Retinal pigment epithelial cell (primary cell): Measurements from ENCODE around the gene LRFN2.

ENCODE experiments used
- DNase-seq: peaks from one replicate; pipeline ENCODE4 v3.0.0-alpha.2; 2010; ENCODE audit warnings: low read depth
- H3K4me3 ChIP-seq: 2 replicates; pipeline ENCODE4 v1.5.1; 2011; ENCODE audit warnings: mild to moderate bottlenecking, low read length, control low read depth, moderate library complexity
- TF ChIP-seq, protein P1 (sequence below): conservative IDR thresholded peaks from 2 replicates; pipeline ENCODE4 v1.5.1; 2011; ENCODE audit warnings: low read depth, low read length, control low read depth, inconsistent platforms

Gene LRFN2

DNA sequence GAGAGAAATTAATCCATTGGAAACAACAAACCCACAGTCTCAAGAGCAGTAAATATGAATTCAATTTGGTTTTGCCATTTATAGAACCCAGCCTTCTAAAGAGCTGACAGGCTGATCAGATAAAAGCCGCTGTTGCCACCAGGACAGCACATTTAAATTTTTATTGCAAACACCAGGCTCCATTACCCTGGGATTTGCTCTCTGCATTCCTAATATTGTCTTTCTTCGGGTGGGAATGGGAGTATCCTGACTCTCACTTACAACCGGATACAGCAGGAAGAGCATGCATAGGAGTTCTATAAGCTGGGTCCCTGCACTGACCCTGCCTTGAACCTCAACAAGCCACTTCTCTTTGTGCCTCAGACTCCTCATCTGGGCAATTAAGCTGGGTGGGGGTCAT lies 142.9 kb downstream of the LRFN2 start:
- TF ChIP-seq, protein P1, sequence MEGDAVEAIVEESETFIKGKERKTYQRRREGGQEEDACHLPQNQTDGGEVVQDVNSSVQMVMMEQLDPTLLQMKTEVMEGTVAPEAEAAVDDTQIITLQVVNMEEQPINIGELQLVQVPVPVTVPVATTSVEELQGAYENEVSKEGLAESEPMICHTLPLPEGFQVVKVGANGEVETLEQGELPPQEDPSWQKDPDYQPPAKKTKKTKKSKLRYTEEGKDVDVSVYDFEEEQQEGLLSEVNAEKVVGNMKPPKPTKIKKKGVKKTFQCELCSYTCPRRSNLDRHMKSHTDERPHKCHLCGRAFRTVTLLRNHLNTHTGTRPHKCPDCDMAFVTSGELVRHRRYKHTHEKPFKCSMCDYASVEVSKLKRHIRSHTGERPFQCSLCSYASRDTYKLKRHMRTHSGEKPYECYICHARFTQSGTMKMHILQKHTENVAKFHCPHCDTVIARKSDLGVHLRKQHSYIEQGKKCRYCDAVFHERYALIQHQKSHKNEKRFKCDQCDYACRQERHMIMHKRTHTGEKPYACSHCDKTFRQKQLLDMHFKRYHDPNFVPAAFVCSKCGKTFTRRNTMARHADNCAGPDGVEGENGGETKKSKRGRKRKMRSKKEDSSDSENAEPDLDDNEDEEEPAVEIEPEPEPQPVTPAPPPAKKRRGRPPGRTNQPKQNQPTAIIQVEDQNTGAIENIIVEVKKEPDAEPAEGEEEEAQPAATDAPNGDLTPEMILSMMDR = no peak
- no peak overlapping the region for H3K4me3 ChIP-seq
- DNase-seq = no peak

DNA sequence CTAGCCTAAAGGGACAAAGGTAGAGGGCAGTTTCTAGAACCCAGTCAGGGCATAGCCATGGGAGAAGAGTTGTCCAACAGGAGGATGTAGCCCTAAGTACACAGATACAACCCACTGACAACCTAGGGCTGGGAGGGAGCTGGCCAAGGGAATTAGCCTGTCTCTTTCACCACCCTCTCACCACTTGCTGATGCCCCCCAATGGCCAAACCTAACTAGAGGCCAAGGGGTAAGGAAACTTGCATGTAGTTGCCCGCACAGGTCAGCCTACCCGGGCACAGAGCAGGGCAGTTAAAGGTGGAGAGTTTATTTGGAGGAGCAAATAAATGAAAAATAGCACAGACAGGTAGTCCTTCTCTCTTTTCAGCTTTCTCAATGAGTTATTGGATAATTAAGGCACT lies 143.3 kb downstream of the LRFN2 start:
- TF ChIP-seq, protein P1 = no peak
- DNase-seq = no peak
- H3K4me3 ChIP-seq = no peak overlapping the region

DNA sequence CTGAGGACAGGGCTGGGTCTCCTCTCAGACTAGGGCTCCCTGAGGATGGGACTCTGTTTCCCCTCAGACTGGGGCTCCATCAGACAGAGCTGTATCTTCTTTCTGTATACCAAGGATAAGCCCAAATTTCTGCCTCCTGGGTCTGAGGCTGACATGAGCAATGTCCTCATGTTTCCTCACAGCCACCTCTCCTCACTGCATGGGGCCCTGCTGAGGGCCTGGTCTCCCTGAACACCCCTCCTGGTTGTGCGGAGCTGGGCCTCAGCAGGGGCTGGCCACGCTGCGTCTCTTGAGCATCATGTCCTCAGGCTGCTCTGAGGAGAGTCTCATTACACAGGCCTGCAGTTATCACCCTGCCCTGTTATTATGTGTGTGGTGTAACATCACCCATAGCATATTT lies 144.6 kb downstream of the LRFN2 start:
- TF ChIP-seq, protein P1 = no peak
- no peak for DNase-seq
- no peak overlapping the region for H3K4me3 ChIP-seq

DNA sequence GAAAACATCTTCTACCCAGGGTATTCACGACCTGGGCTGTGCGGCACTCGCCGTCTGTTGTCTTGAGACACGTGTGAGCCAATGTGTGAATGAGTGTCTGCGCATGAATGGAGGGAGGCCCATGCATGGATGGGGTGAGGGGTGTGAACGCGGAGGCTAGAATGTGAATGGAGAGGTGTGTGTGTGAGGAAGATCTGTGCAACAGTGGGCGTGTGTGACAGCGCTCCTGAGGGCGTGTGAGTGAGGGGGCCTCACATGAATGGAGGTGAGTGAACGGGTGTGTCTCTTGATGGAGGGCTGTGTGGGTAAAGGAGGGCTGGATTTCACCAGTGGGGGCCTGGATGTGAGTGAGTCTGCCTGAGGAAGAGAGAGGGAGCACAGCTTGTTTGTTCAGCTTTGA lies 146.0 kb downstream of the LRFN2 start:
- no peak for DNase-seq
- TF ChIP-seq, protein P1 = no peak
- no peak overlapping the region for H3K4me3 ChIP-seq

DNA sequence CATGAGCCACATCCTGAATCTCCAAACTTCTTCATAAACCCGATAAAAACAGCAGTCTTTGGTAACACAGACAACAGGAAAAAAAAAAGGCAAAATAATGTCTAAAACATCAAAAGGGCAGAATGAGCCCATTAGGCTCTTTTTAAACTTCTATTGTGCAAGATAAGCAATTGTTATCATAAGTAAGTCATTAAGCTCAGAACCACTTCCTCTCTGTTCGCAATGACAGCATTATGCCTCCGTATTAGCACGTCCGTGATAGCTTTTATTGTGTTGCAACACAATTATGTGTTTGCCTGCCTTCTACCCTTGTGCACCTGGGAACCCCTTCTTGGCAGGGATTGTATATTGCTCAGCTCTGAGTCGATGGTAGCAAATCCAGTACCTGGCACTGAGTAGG lies 147.1 kb downstream of the LRFN2 start:
- no peak for DNase-seq
- TF ChIP-seq, protein P1 = no peak

DNA sequence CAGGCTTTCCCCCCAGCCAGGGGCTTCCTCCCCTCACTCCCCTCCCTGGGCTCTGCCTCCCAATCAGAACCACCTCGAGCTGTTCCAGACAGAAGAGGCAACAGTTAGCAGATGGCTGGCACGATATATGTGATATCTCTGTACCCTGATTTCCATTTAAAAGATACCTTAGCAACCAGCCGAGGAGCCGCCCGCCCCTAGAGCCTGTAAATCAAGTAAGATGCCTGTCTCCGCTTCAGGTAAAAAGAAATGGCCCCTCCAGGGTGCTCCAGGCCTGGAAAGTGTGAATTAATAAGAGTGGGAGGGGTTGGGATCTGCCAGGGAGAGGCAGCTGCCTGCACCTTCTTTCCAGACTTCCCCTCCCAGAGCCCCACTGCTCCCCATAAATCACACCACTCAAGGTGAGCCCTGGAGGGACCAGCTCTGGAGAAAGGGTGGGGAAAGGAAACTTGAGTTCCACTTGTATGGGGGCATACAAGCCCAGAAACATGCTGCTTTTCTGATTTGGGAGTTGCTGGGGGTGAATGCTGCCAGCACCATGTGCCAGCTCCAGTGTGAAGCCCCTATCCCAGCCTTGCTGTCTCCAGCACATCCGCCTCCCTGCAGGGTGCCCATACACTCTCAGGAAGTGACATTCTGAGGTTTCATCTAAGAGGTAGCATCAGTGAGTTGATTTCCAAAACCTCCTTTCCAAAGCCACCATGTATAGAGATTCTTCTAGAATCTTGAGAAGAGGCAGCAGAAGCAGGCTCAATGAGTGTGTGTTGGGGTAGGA lies 148.0 kb downstream of the LRFN2 start:
- TF ChIP-seq, protein P1 = no peak
- H3K4me3 ChIP-seq = no peak overlapping the region
- DNase-seq = no peak

More for the DNA sequence above, 147.1 kb downstream of the LRFN2 start:
- H3K4me3 ChIP-seq = no peak overlapping the region

DNA sequence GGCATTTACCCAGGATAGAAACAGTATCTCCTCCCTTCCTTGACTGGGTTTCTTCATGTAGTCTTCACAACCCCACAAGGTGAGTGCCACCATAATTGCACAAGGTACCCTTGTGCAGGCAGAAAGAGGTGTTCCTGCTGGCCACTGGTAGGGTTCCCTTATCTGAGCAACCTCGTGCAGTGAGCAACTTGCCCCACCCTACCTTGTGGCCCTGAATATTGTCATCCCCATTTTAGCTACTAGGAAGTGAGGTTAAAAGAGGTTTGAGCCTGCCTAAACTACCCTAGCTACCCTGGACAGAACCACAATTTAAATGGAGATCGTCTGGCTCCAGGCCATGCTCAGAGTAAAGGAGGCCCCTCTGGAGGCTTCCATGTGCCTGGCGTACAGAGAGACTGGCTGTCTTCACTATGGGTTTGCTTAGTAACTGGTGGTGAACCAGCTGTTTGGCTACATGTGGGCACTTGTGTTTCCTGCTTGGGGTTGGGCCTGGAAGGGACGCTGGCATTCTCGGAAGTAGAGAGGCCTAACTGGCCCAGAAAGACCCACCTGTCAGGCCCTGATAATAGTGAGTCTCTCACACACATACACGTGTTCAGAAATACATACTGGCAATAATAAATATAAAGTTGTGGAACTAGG lies 148.8 kb downstream of the LRFN2 start:
- no peak for DNase-seq
- no peak overlapping the region for H3K4me3 ChIP-seq

More for the DNA sequence above, 148.8 kb downstream of the LRFN2 start:
- TF ChIP-seq, protein P1 = no peak
